PFSK-1 (cell line): ENCODE data around the gene SF3A2.

Source experiments
- FOXP2 ChIP-seq: optimal IDR thresholded peaks from 2 replicates; pipeline ENCODE3; 2011; ENCODE audit warnings: borderline replicate concordance, control low read depth, inconsistent platforms; ENCODE audit not compliant: insufficient read depth; ENCODE audit errors: extremely low read length, extremely low read depth
- POLR2AphosphoS5 ChIP-seq: IDR thresholded peaks from 2 replicates; pipeline ENCODE4 v1.6.1; 2012; ENCODE audit warnings: low read depth, mild to moderate bottlenecking, control low read depth, low read length, moderate library complexity
- SIN3A ChIP-seq: IDR thresholded peaks from 2 replicates; pipeline ENCODE4 v1.6.1; 2012; ENCODE audit warnings: mild to moderate bottlenecking, low read length, moderate library complexity, borderline replicate concordance; ENCODE audit not compliant: insufficient read depth
- TAF1 ChIP-seq: IDR thresholded peaks from 2 replicates; pipeline ENCODE4 v1.6.1; 2012; ENCODE audit warnings: low read length, control low read depth, borderline replicate concordance; ENCODE audit not compliant: insufficient read depth
- TF ChIP-seq, protein P1 (sequence below), 2 experiments: IDR thresholded peaks; 2 replicates each; pipeline versions ENCODE4 v1.6.1 to v1.8.0; 2011 to 2012; ENCODE audit warnings: low read depth in 2 of 2, low read length in 2 of 2, control low read depth in 1 of 2, inconsistent platforms in 1 of 2, mild to moderate bottlenecking in 1 of 2, moderate library complexity in 1 of 2; ENCODE audit not compliant: insufficient read depth in 1 of 2

SF3A2 gene

DNA sequence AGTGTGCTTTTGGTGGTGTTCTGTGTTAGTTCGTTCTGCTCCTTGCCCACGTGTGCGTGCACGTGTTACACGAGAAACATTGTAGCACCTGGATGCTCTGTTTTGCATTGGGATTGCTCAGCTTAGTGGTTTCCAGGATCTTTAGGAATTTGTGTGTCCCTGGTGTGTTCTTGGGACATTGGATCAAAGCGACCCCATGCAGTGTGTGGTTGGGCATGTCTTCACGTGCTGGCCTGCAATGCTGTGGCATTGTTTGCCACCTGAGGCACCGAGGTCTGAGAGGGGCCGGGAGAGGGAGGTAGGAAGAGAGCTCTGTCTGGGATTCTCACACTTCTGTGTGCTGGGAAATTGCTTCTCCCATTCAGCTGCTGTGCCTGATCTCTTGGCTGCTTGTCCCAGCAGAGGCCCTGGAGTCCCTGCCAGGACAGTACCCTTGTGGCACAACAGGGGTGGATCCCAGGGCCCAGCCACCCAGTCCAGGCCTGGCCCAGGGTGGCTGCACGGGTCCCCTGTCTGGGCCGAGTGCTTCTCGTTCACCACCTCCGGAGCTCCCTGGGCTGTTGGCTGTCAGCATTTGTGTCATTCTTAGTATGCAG is 11.8 kb upstream of the SF3A2 start:
- TF ChIP-seq, protein P1, sequence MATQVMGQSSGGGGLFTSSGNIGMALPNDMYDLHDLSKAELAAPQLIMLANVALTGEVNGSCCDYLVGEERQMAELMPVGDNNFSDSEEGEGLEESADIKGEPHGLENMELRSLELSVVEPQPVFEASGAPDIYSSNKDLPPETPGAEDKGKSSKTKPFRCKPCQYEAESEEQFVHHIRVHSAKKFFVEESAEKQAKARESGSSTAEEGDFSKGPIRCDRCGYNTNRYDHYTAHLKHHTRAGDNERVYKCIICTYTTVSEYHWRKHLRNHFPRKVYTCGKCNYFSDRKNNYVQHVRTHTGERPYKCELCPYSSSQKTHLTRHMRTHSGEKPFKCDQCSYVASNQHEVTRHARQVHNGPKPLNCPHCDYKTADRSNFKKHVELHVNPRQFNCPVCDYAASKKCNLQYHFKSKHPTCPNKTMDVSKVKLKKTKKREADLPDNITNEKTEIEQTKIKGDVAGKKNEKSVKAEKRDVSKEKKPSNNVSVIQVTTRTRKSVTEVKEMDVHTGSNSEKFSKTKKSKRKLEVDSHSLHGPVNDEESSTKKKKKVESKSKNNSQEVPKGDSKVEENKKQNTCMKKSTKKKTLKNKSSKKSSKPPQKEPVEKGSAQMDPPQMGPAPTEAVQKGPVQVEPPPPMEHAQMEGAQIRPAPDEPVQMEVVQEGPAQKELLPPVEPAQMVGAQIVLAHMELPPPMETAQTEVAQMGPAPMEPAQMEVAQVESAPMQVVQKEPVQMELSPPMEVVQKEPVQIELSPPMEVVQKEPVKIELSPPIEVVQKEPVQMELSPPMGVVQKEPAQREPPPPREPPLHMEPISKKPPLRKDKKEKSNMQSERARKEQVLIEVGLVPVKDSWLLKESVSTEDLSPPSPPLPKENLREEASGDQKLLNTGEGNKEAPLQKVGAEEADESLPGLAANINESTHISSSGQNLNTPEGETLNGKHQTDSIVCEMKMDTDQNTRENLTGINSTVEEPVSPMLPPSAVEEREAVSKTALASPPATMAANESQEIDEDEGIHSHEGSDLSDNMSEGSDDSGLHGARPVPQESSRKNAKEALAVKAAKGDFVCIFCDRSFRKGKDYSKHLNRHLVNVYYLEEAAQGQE (IDR thresholded peaks at IDR 0.05; ENCODE audit: insufficient read depth in 1 of 2, low read depth in 2 of 2, low read length in 2 of 2), result no peak
- TF ChIP-seq FOXP2 (no peak), SIN3A (no peak), TAF1 (no peak), POLR2AphosphoS5 (no peak)

GRCh38 chr19:2225415-2226050 is 11.1 kb upstream of the SF3A2 start:
- TF ChIP-seq POLR2AphosphoS5 (no peak), TAF1 (no peak), SIN3A (no peak), FOXP2 (no peak)
- TF ChIP-seq, protein P1 (IDR thresholded peaks at IDR 0.05; ENCODE audit: insufficient read depth in 1 of 2, low read depth in 2 of 2, low read length in 2 of 2), result no peak

DNA sequence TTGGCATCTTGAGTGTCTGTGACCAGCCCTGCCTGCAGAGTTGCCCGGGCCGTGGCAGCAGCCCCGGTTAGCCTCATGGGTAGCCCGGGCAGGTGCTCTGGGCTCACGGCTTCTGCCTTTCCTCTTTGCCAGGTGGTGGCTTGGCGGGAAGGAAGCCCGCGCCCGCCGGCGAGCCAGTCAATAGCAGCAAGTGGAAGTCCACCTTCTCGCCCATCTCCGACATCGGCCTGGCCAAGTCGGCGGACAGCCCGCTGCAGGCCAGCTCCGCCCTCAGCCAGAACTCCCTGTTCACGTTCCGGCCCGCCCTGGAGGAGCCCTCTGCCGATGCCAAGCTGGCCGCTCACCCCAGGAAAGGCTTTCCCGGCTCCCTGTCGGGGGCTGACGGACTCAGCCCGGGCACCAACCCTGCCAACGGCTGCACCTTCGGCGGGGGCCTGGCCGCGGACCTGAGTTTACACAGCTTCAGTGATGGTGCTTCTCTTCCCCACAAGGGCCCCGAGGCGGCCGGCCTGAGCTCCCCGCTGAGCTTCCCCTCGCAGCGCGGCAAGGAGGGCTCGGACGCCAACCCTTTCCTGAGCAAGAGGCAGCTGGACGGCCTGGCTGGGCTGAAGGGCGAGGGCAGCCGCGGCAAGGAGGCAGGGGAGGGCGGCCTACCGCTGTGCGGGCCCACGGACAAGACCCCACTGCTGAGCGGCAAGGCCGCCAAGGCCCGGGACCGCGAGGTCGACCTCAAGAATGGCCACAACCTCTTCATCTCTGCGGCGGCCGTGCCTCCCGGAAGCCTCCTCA is 10.4 kb upstream of the SF3A2 start:
- no peak for TF ChIP-seq FOXP2
- TF ChIP-seq, protein P1 (IDR thresholded peaks at IDR 0.05; ENCODE audit: insufficient read depth in 1 of 2, low read depth in 2 of 2, low read length in 2 of 2), result no peak
- no peak for TF ChIP-seq TAF1
- TF ChIP-seq POLR2AphosphoS5, result no peak
- no peak for TF ChIP-seq SIN3A

- TF ChIP-seq, protein P1 (IDR thresholded peaks at IDR 0.05; ENCODE audit: insufficient read depth in 1 of 2, low read depth in 2 of 2, low read length in 2 of 2), result no peak
- TF ChIP-seq SIN3A (no peak), FOXP2 (no peak), TAF1 (no peak), POLR2AphosphoS5 (no peak)
These were observed 9.7 kb upstream of the SF3A2 start for GRCh38 chr19:2226840-2227360.
